ENCODE results near the gene WFDC1.

The WFDC1 gene

GRCh38 chr16:84303516-84303915 is 8.8 kb downstream of the WFDC1 start:
- no peak for DNase-seq

GRCh38 chr16:84306564-84306963 is 11.9 kb downstream of the WFDC1 start:
- DNase-seq = no peak

- DNase-seq = no peak
These were observed 12.7 kb downstream of the WFDC1 start for GRCh38 chr16:84307209-84307954.

- no peak for DNase-seq
These were observed 13.4 kb downstream of the WFDC1 start for GRCh38 chr16:84308120-84308519.

GRCh38 chr16:84310642-84311041 is 16.0 kb downstream of the WFDC1 start:
- DNase-seq = no peak

GRCh38 chr16:84312783-84313382 is 18.2 kb downstream of the WFDC1 start:
- no peak for DNase-seq

- DNase-seq = no peak
These were observed 19.2 kb downstream of the WFDC1 start for GRCh38 chr16:84313921-84314320.

- no peak for DNase-seq
These were observed 19.7 kb downstream of the WFDC1 start for GRCh38 chr16:84314373-84314772.

- DNase-seq = no peak
These were observed 20.1 kb downstream of the WFDC1 start for GRCh38 chr16:84314814-84315213.

GRCh38 chr16:84315422-84315821 is 20.7 kb downstream of the WFDC1 start:
- no peak for DNase-seq

- DNase-seq = no peak
These were observed 23.7 kb downstream of the WFDC1 start for GRCh38 chr16:84318091-84318975.

- DNase-seq = no peak
These were observed 24.6 kb downstream of the WFDC1 start for GRCh38 chr16:84319146-84319760.

- no peak for DNase-seq
These were observed 25.8 kb downstream of the WFDC1 start for GRCh38 chr16:84320511-84320910.

- DNase-seq = no peak
These were observed 27.3 kb downstream of the WFDC1 start for GRCh38 chr16:84321932-84322331.

- DNase-seq = no peak
These were observed 28.1 kb downstream of the WFDC1 start for GRCh38 chr16:84322749-84323148.

- DNase-seq = no peak
These were observed 28.9 kb downstream of the WFDC1 start for GRCh38 chr16:84323606-84324005.

GRCh38 chr16:84324434-84325262 is 30.0 kb downstream of the WFDC1 start:
- no peak for DNase-seq

- no peak for DNase-seq
These were observed 31.9 kb downstream of the WFDC1 start for GRCh38 chr16:84326545-84326944.

- no peak for DNase-seq
These were observed 33.3 kb downstream of the WFDC1 start for GRCh38 chr16:84327926-84328505.

- no peak for DNase-seq
These were observed 34.3 kb downstream of the WFDC1 start for GRCh38 chr16:84329016-84329415.

GRCh38 chr16:84329843-84330684 is 35.4 kb downstream of the WFDC1 start:
- DNase-seq = no peak
